Liver (tissue), 9 donors: ENCODE data around the gene FGG. TPM values are rescaled to one million over a fixed set of nuclear protein-coding genes. Genes with fewer than 3 reads are reported as not detected.

Experiments used
- DNase-seq: peaks from one replicate; pipeline ENCODE4 v3.0.0-alpha.2; 2017; ENCODE audit warnings: low spot score
- H3K27ac ChIP-seq, 2 donors: one replicate each; pipeline ENCODE4 v1.7.0; 2013; ENCODE audit warnings: inconsistent platforms in 2 of 2, low read length in 2 of 2, control low read depth in 1 of 2, low read depth in 1 of 2, mild to moderate bottlenecking in 1 of 2
- H3K27me3 ChIP-seq, 4 donors: one replicate each; pipeline versions ENCODE4 v1.6.1 to v1.7.0; 2013; ENCODE audit warnings: low read length in 3 of 4, inconsistent platforms in 1 of 4, mild to moderate bottlenecking in 1 of 4, moderate library complexity in 1 of 4; ENCODE audit not compliant: control insufficient read depth in 4 of 4, insufficient read depth in 4 of 4
- H3K36me3 ChIP-seq, 4 donors: one replicate each; pipeline versions ENCODE4 v1.6.1 to v1.7.0; 2013; ENCODE audit warnings: low read length in 3 of 4, mild to moderate bottlenecking in 3 of 4, low read depth in 1 of 4, moderate library complexity in 1 of 4; ENCODE audit not compliant: control insufficient read depth in 4 of 4, insufficient read depth in 3 of 4
- H3K4me1 ChIP-seq, 4 donors: one replicate each; pipeline versions ENCODE4 v1.6.1 to v1.7.0; 2013; ENCODE audit warnings: low read length in 3 of 4, mild to moderate bottlenecking in 3 of 4, moderate library complexity in 1 of 4; ENCODE audit not compliant: control insufficient read depth in 4 of 4, insufficient read depth in 4 of 4
- H3K4me3 ChIP-seq, 3 donors: one replicate each; pipeline versions ENCODE4 v1.6.1 to v1.7.0; 2013; ENCODE audit warnings: low read length in 3 of 3, control low read depth in 1 of 3, low read depth in 1 of 3, mild to moderate bottlenecking in 1 of 3
- H3K9ac ChIP-seq, 2 donors: one replicate each; pipeline ENCODE4 v1.7.0; 2013; ENCODE audit warnings: low read length in 2 of 2, mild to moderate bottlenecking in 2 of 2, moderate library complexity in 2 of 2, control low read depth in 1 of 2, low read depth in 1 of 2
- H3K9me3 ChIP-seq, 4 donors: one replicate each; pipeline versions ENCODE4 v1.6.1 to v1.7.0; 2013; ENCODE audit warnings: low read length in 3 of 4; ENCODE audit not compliant: control insufficient read depth in 4 of 4
- EGR1 ChIP-seq, 2 donors: IDR thresholded peaks; 2 replicates each; pipeline ENCODE4 v1.6.1; 2016 to 2018; ENCODE audit warnings: antibody characterized with exemption in 2 of 2, low read depth in 2 of 2
- FOXA1 ChIP-seq: IDR thresholded peaks from 2 replicates; pipeline ENCODE4 v1.6.1; 2016; ENCODE audit warnings: antibody characterized with exemption
- FOXA2 ChIP-seq: IDR thresholded peaks from 2 replicates; pipeline ENCODE4 v1.6.1; 2016; ENCODE audit warnings: antibody characterized with exemption
- GABPA ChIP-seq, 2 donors: IDR thresholded peaks in 1 of 2; conservative IDR thresholded peaks in 1 of 2; 2 replicates each; pipeline ENCODE4 v1.6.1; 2016; ENCODE audit warnings: antibody characterized with exemption in 2 of 2, mild to moderate bottlenecking in 1 of 2, moderate library complexity in 1 of 2
- HNF4A ChIP-seq, 2 donors: conservative IDR thresholded peaks; 2 replicates each; pipeline ENCODE4 v1.6.1; 2016; ENCODE audit warnings: antibody characterized with exemption in 2 of 2, mild to moderate bottlenecking in 2 of 2
- HNF4G ChIP-seq: IDR thresholded peaks from 2 replicates; pipeline ENCODE4 v1.6.1; 2016; ENCODE audit warnings: antibody characterized with exemption
- JUND ChIP-seq, 2 donors: IDR thresholded peaks; 2 replicates each; pipeline ENCODE4 v1.6.1; 2016; ENCODE audit warnings: antibody characterized with exemption in 2 of 2
- NR2F2 ChIP-seq: IDR thresholded peaks from 2 replicates; pipeline ENCODE4 v1.6.1; 2016; ENCODE audit warnings: antibody characterized with exemption
- RAD21 ChIP-seq, 2 donors: IDR thresholded peaks; 2 replicates each; pipeline ENCODE4 v1.6.1; 2016; ENCODE audit warnings: antibody characterized with exemption in 2 of 2, mild to moderate bottlenecking in 2 of 2
- RXRA ChIP-seq, 2 donors: IDR thresholded peaks; 2 replicates each; pipeline ENCODE4 v1.6.1; 2017 to 2018; ENCODE audit warnings: antibody characterized with exemption in 2 of 2, mild to moderate bottlenecking in 1 of 2
- SP1 ChIP-seq: IDR thresholded peaks from 2 replicates; pipeline ENCODE4 v1.6.1; 2018; ENCODE audit warnings: antibody characterized with exemption, mild to moderate bottlenecking
- TAF1 ChIP-seq: conservative IDR thresholded peaks from 2 replicates; pipeline ENCODE4 v1.6.1; 2016; ENCODE audit warnings: antibody characterized with exemption, mild to moderate bottlenecking
- YY1 ChIP-seq: IDR thresholded peaks from 2 replicates; pipeline ENCODE4 v1.6.1; 2016; ENCODE audit warnings: antibody characterized with exemption, mild to moderate bottlenecking
- WGBS: extraction: QIAGEN DNeasy Blood & Tissue Kit; methylation state at CpG from one replicate; pipeline ENCODE4 v1.1.7; 2013; 5-methylcytosine and 5-hydroxymethylcytosine counted together
- polyA plus RNA-seq, 2 donors: library from polyadenylated mRNA; stranded (reverse) in 1 of 2; unstranded in 1 of 2; fragments of 200-250 nt in 1 of 2; fragments of >200 nt in 1 of 2; fragmentation: Nextera tagmentation in 1 of 2; extraction: Ambion mirVana in 1 of 2; gene quantifications; one replicate each; pipeline versions ENCODE4 v1.2.1 to v1.2.3, GENCODE V29; 2013 to 2015
- total RNA-seq, 2 donors: library from RNA; depleted of rRNA; stranded (reverse); fragments of >200 nt; gene quantifications; one replicate each; pipeline ENCODE4 v1.2.3, GENCODE V29; 2014
- TF ChIP-seq, protein P1 (sequence below): IDR thresholded peaks from 2 replicates; pipeline ENCODE4 v1.6.1; 2016; ENCODE audit warnings: antibody characterized with exemption
- TF ChIP-seq, protein P2 (sequence below): fragments of 150-350 bp; IDR thresholded peaks from 2 replicates; pipeline ENCODE4 v1.5.1; 2017; ENCODE audit warnings: improper control_type of control experiment, low read depth, low read length; ENCODE audit not compliant: missing input control
- TF ChIP-seq, protein P3 (sequence below): IDR thresholded peaks from 2 replicates; pipeline ENCODE4 v1.6.1; 2016; ENCODE audit warnings: antibody characterized with exemption
- TF ChIP-seq, protein P4 (sequence below): IDR thresholded peaks from 2 replicates; pipeline ENCODE4 v1.6.1; 2016; ENCODE audit warnings: antibody characterized with exemption, mild to moderate bottlenecking
- TF ChIP-seq, protein P5 (sequence below): IDR thresholded peaks from 2 replicates; pipeline ENCODE4 v1.6.1; 2016; ENCODE audit warnings: antibody characterized with exemption
- donor health status: healthy.
- donor health status: healthy.
- donor health status: healthy.
- donor health status: healthy.
- donor health status: healthy.

FGG gene
- total and polyA plus RNA-seq, 4 donors: 7,404 to 20,700 (median 15,071) TPM

GRCh38 chr4:154569028-154569427 lies 43.4 kb downstream of the FGG start:
- H3K36me3 ChIP-seq: peaks cover 5 to 37% (median 26%) of the 10 kb centered on the region in 4 donors
- no peaks in the 10 kb centered on the region for H3K9me3 ChIP-seq
- peak; percentile 56 for TF ChIP-seq FOXA2
- TF ChIP-seq, protein P1, sequence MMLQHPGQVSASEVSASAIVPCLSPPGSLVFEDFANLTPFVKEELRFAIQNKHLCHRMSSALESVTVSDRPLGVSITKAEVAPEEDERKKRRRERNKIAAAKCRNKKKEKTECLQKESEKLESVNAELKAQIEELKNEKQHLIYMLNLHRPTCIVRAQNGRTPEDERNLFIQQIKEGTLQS: no peak
- no peak for TF ChIP-seq FOXA1
- peak overlapping the region in 1 of 2 donors; percentile 26 for H3K27ac ChIP-seq
- no peaks in the 10 kb centered on the region for H3K27me3 ChIP-seq
- H3K4me3 ChIP-seq: no peak overlapping the region
- no peak for DNase-seq
- H3K4me1 ChIP-seq: peaks cover 0 to 10% (median 0%) of the 10 kb centered on the region in 4 donors
- no peak overlapping the region for H3K9ac ChIP-seq
- 19% methylated on average over 3 of the region's 3 CpGs for WGBS

GRCh38 chr4:154566639-154567204 lies 45.7 kb downstream of the FGG start:
- H3K4me1 ChIP-seq: peaks cover 0 to 14% (median 1%) of the 10 kb centered on the region in 4 donors
- H3K36me3 ChIP-seq: peaks cover 5 to 37% (median 26%) of the 10 kb centered on the region in 4 donors
- peak overlapping the region; percentile 3 to 59 (median 27) for H3K4me3 ChIP-seq
- H3K9ac ChIP-seq: peak overlapping the region in 1 of 2 donors; percentile 72
- WGBS: 44% methylated on average over 5 of the region's 5 CpGs
- no peak for TF ChIP-seq NR2F2
- TF ChIP-seq, protein P2, sequence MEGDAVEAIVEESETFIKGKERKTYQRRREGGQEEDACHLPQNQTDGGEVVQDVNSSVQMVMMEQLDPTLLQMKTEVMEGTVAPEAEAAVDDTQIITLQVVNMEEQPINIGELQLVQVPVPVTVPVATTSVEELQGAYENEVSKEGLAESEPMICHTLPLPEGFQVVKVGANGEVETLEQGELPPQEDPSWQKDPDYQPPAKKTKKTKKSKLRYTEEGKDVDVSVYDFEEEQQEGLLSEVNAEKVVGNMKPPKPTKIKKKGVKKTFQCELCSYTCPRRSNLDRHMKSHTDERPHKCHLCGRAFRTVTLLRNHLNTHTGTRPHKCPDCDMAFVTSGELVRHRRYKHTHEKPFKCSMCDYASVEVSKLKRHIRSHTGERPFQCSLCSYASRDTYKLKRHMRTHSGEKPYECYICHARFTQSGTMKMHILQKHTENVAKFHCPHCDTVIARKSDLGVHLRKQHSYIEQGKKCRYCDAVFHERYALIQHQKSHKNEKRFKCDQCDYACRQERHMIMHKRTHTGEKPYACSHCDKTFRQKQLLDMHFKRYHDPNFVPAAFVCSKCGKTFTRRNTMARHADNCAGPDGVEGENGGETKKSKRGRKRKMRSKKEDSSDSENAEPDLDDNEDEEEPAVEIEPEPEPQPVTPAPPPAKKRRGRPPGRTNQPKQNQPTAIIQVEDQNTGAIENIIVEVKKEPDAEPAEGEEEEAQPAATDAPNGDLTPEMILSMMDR: no peak
- TF ChIP-seq TAF1: no peak
- TF ChIP-seq FOXA2: no peak
- no peak for TF ChIP-seq HNF4G
- TF ChIP-seq, protein P3, sequence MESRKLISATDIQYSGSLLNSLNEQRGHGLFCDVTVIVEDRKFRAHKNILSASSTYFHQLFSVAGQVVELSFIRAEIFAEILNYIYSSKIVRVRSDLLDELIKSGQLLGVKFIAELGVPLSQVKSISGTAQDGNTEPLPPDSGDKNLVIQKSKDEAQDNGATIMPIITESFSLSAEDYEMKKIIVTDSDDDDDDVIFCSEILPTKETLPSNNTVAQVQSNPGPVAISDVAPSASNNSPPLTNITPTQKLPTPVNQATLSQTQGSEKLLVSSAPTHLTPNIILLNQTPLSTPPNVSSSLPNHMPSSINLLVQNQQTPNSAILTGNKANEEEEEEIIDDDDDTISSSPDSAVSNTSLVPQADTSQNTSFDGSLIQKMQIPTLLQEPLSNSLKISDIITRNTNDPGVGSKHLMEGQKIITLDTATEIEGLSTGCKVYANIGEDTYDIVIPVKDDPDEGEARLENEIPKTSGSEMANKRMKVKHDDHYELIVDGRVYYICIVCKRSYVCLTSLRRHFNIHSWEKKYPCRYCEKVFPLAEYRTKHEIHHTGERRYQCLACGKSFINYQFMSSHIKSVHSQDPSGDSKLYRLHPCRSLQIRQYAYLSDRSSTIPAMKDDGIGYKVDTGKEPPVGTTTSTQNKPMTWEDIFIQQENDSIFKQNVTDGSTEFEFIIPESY: no peak
- no peak for TF ChIP-seq SP1
- TF ChIP-seq RXRA (IDR thresholded peaks at IDR 0.05): no peak
- TF ChIP-seq, protein P1: no peak
- TF ChIP-seq, protein P4, sequence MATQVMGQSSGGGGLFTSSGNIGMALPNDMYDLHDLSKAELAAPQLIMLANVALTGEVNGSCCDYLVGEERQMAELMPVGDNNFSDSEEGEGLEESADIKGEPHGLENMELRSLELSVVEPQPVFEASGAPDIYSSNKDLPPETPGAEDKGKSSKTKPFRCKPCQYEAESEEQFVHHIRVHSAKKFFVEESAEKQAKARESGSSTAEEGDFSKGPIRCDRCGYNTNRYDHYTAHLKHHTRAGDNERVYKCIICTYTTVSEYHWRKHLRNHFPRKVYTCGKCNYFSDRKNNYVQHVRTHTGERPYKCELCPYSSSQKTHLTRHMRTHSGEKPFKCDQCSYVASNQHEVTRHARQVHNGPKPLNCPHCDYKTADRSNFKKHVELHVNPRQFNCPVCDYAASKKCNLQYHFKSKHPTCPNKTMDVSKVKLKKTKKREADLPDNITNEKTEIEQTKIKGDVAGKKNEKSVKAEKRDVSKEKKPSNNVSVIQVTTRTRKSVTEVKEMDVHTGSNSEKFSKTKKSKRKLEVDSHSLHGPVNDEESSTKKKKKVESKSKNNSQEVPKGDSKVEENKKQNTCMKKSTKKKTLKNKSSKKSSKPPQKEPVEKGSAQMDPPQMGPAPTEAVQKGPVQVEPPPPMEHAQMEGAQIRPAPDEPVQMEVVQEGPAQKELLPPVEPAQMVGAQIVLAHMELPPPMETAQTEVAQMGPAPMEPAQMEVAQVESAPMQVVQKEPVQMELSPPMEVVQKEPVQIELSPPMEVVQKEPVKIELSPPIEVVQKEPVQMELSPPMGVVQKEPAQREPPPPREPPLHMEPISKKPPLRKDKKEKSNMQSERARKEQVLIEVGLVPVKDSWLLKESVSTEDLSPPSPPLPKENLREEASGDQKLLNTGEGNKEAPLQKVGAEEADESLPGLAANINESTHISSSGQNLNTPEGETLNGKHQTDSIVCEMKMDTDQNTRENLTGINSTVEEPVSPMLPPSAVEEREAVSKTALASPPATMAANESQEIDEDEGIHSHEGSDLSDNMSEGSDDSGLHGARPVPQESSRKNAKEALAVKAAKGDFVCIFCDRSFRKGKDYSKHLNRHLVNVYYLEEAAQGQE: no peak
- TF ChIP-seq EGR1 (IDR thresholded peaks at IDR 0.05; ENCODE audit: low read depth in 2 of 2): no peak
- no peak for TF ChIP-seq HNF4A (conservative IDR thresholded peaks at IDR 0.05)
- TF ChIP-seq GABPA (IDR thresholded peaks at IDR 0.05 in 1 of 2, conservative IDR thresholded peaks at IDR 0.05 in 1 of 2): no peak
- TF ChIP-seq, protein P5, sequence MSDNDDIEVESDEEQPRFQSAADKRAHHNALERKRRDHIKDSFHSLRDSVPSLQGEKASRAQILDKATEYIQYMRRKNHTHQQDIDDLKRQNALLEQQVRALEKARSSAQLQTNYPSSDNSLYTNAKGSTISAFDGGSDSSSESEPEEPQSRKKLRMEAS: no peak
- TF ChIP-seq YY1: no peak
- TF ChIP-seq RAD21 (IDR thresholded peaks at IDR 0.05): no peak
- no peak for TF ChIP-seq FOXA1
- no peak for TF ChIP-seq JUND (IDR thresholded peaks at IDR 0.05)
- H3K9me3 ChIP-seq: no peaks in the 10 kb centered on the region
- H3K27ac ChIP-seq: peak overlapping the region in 1 of 2 donors; percentile 9
- no peak for DNase-seq
- H3K27me3 ChIP-seq: no peaks in the 10 kb centered on the region
